ENCODE results near the gene VEPH1. TPM values are rescaled to one million over a fixed set of nuclear protein-coding genes. Genes with fewer than 3 reads are reported as not detected.

Gene VEPH1
- total RNA-seq, 5 donors from 2014 or later (not counting 1 experiment from before 2014, with no cell fraction given): 0.33 to 0.67 (median 0.35) TPM; not detected in 2

- Mint-ChIP-seq H3K27me3 (peaks cover 4 to 9% of the 10 kb centered on the region in 2 donors), H3K4me1 (no peaks in the 10 kb centered on the region), H3K9me3 (no peaks in the 10 kb centered on the region), H3K4me3 (no peak overlapping the region), H3K36me3 (no peaks in the 10 kb centered on the region), H3K27ac (no peak overlapping the region)
- H3K4me3 ChIP-seq (ENCODE audit: control insufficient read depth in 1 of 2, extremely low read depth in 1 of 2, low read length in 1 of 2): no peak overlapping the region
- H3K36me3 ChIP-seq (ENCODE audit: control insufficient read depth in 2 of 2, extremely low read depth in 1 of 2, insufficient read depth in 1 of 2, low read length in 1 of 2): no peaks in the 10 kb centered on the region
- H3K4me1 ChIP-seq (ENCODE audit: control insufficient read depth in 1 of 2, extremely low read depth in 1 of 2, insufficient read depth in 2 of 2, low read length in 2 of 2): no peaks in the 10 kb centered on the region
- 100% methylated on average over 1 of the region's 3 CpGs for WGBS (ENCODE audit: insufficient coverage)
- H3K27ac ChIP-seq (ENCODE audit: low read length): no peak overlapping the region
- CTCF ChIA-PET: no interaction called here
- POLR2A ChIA-PET: no interaction called here
- DNase-seq (no peak), ATAC-seq (replicated peaks in 1 of 4) (no peak)
- no peaks in the 10 kb centered on the region for H3K27me3 ChIP-seq (replicated peaks in 1 of 2; ENCODE audit: control insufficient read depth in 2 of 2, extremely low read depth in 1 of 2, insufficient read depth in 2 of 2, low read length in 1 of 2)
- no peaks in the 10 kb centered on the region for H3K9me3 ChIP-seq
Measured at GRCh38 chr3:157407769-157408168, 95.4 kb downstream of the VEPH1 start.

DNA sequence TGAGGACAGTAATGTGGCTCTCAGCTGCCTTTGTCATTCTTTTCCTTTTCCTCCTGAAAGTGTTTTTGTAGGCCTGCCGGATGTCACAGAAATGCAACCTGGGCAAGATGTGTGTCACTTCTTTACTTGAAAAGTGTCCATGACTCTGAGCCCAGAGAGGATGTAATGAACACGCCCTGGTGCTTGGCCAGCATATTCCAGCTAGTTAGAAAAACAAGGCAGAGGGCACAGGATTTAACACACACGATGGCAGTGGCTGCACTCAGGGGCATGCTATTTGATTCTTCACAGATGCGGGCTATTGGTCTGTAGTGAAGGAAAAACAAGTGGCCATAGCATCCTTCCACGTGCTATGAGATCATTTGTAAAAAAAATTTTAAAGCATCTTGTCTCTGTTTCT is 96.8 kb downstream of the VEPH1 start:
- no peak overlapping the region for H3K4me3 ChIP-seq (ENCODE audit: control insufficient read depth in 1 of 2, extremely low read depth in 1 of 2, low read length in 1 of 2)
- H3K9me3 Mint-ChIP-seq: no peaks in the 10 kb centered on the region
- H3K4me1 Mint-ChIP-seq: no peaks in the 10 kb centered on the region
- H3K9me3 ChIP-seq: no peaks in the 10 kb centered on the region
- DNase-seq: no peak
- CTCF ChIA-PET: no interaction called here
- H3K27ac Mint-ChIP-seq: no peak overlapping the region
- POLR2A ChIA-PET: no interaction called here
- H3K27ac ChIP-seq (ENCODE audit: low read length): no peak overlapping the region
- peaks cover 4 to 9% of the 10 kb centered on the region in 2 donors for H3K27me3 Mint-ChIP-seq
- no peak for ATAC-seq (replicated peaks in 1 of 4)
- H3K27me3 ChIP-seq (replicated peaks in 1 of 2; ENCODE audit: control insufficient read depth in 2 of 2, extremely low read depth in 1 of 2, insufficient read depth in 2 of 2, low read length in 1 of 2): no peaks in the 10 kb centered on the region
- no peak overlapping the region for H3K4me3 Mint-ChIP-seq
- WGBS (ENCODE audit: insufficient coverage): 60% methylated on average over 3 of the region's 5 CpGs
- no peaks in the 10 kb centered on the region for H3K36me3 Mint-ChIP-seq
- no peaks in the 10 kb centered on the region for H3K36me3 ChIP-seq (ENCODE audit: control insufficient read depth in 2 of 2, extremely low read depth in 1 of 2, insufficient read depth in 1 of 2, low read length in 1 of 2)
- no peaks in the 10 kb centered on the region for H3K4me1 ChIP-seq (ENCODE audit: control insufficient read depth in 1 of 2, extremely low read depth in 1 of 2, insufficient read depth in 2 of 2, low read length in 2 of 2)

GRCh38 chr3:157405457-157405856 is 97.8 kb downstream of the VEPH1 start:
- Histone ChIP-seq H3K36me3 (ENCODE audit: control insufficient read depth in 2 of 2, extremely low read depth in 1 of 2, insufficient read depth in 1 of 2, low read length in 1 of 2) (no peaks in the 10 kb centered on the region), H3K27me3 (replicated peaks in 1 of 2; ENCODE audit: control insufficient read depth in 2 of 2, extremely low read depth in 1 of 2, insufficient read depth in 2 of 2, low read length in 1 of 2) (no peaks in the 10 kb centered on the region), H3K4me1 (ENCODE audit: control insufficient read depth in 1 of 2, extremely low read depth in 1 of 2, insufficient read depth in 2 of 2, low read length in 2 of 2) (no peaks in the 10 kb centered on the region), H3K4me3 (ENCODE audit: control insufficient read depth in 1 of 2, extremely low read depth in 1 of 2, low read length in 1 of 2) (no peak overlapping the region), H3K27ac (ENCODE audit: low read length) (no peak overlapping the region), H3K9me3 (no peaks in the 10 kb centered on the region)
- no peak for ATAC-seq (replicated peaks in 1 of 4)
- ChIA-PET POLR2A (no interaction called here), CTCF (no interaction called here)
- no peak for DNase-seq
- WGBS (ENCODE audit: insufficient coverage): 78% methylated on average over 2 of the region's 2 CpGs
- Mint-ChIP-seq H3K27ac (no peak overlapping the region), H3K4me3 (no peak overlapping the region), H3K4me1 (no peaks in the 10 kb centered on the region), H3K9me3 (no peaks in the 10 kb centered on the region), H3K27me3 (peaks cover 4 to 9% of the 10 kb centered on the region in 2 donors), H3K36me3 (no peaks in the 10 kb centered on the region)

- CTCF ChIA-PET: no interaction called here
- no peak for ATAC-seq (replicated peaks in 1 of 4)
- no peak overlapping the region for H3K27ac ChIP-seq (ENCODE audit: low read length)
Measured at GRCh38 chr3:157404381-157404780, 98.8 kb downstream of the VEPH1 start.

DNA sequence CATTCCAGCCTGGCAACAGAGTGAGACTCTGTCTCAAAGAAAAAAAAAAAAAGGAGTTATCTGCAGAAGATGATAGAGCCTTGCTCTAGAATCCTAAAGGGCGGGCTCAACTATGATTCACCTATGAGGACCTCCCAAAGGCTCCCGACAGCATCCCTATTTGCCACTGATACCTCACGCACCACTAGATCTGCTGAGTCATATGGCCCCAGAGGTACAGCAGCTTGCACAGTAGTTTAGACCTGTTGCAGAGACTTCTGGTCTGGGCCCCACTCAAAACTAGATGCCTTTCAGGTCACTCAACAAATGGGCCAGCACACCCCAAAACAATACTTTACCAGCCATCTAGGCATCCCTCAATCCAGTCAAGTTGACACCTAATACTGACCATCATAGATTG is 104.6 kb downstream of the VEPH1 start:
- Mint-ChIP-seq H3K36me3 (no peaks in the 10 kb centered on the region), H3K4me1 (no peaks in the 10 kb centered on the region), H3K9me3 (no peaks in the 10 kb centered on the region), H3K27ac (no peak overlapping the region), H3K27me3 (peaks cover 0 to 3% of the 10 kb centered on the region in 2 donors), H3K4me3 (no peak overlapping the region)
- Histone ChIP-seq H3K4me3 (ENCODE audit: control insufficient read depth in 1 of 2, extremely low read depth in 1 of 2, low read length in 1 of 2) (no peak overlapping the region), H3K27ac (ENCODE audit: low read length) (no peak overlapping the region), H3K9me3 (no peaks in the 10 kb centered on the region), H3K27me3 (replicated peaks in 1 of 2; ENCODE audit: control insufficient read depth in 2 of 2, extremely low read depth in 1 of 2, insufficient read depth in 2 of 2, low read length in 1 of 2) (no peaks in the 10 kb centered on the region), H3K36me3 (ENCODE audit: control insufficient read depth in 2 of 2, extremely low read depth in 1 of 2, insufficient read depth in 1 of 2, low read length in 1 of 2) (no peaks in the 10 kb centered on the region), H3K4me1 (ENCODE audit: control insufficient read depth in 1 of 2, extremely low read depth in 1 of 2, insufficient read depth in 2 of 2, low read length in 2 of 2) (no peaks in the 10 kb centered on the region)
- DNase-seq (no peak), ATAC-seq (replicated peaks in 1 of 4) (no peak)
- POLR2A ChIA-PET: no interaction called here
- CTCF ChIA-PET: no interaction called here
- 89% methylated on average over 3 of the region's 3 CpGs for WGBS (ENCODE audit: insufficient coverage)

More at GRCh38 chr3:157404381-157404780, 98.8 kb downstream of the VEPH1 start:
- Mint-ChIP-seq H3K27me3 (peaks cover 4 to 9% of the 10 kb centered on the region in 2 donors), H3K9me3 (no peaks in the 10 kb centered on the region), H3K4me1 (no peaks in the 10 kb centered on the region), H3K36me3 (no peaks in the 10 kb centered on the region), H3K27ac (no peak overlapping the region), H3K4me3 (no peak overlapping the region)
- no peak for DNase-seq
- H3K27me3 ChIP-seq (replicated peaks in 1 of 2; ENCODE audit: control insufficient read depth in 2 of 2, extremely low read depth in 1 of 2, insufficient read depth in 2 of 2, low read length in 1 of 2): no peaks in the 10 kb centered on the region
- no peaks in the 10 kb centered on the region for H3K9me3 ChIP-seq
- POLR2A ChIA-PET: interaction anchor here in 1 of 2 donors (0.7 kb wide), 1 partner anchor 516 kb away, joined by 3 read pairs; no protein-coding TSS in a partner anchor
- H3K4me3 ChIP-seq (ENCODE audit: control insufficient read depth in 1 of 2, extremely low read depth in 1 of 2, low read length in 1 of 2): no peak overlapping the region
- no peaks in the 10 kb centered on the region for H3K36me3 ChIP-seq (ENCODE audit: control insufficient read depth in 2 of 2, extremely low read depth in 1 of 2, insufficient read depth in 1 of 2, low read length in 1 of 2)
- H3K4me1 ChIP-seq (ENCODE audit: control insufficient read depth in 1 of 2, extremely low read depth in 1 of 2, insufficient read depth in 2 of 2, low read length in 2 of 2): no peaks in the 10 kb centered on the region
- no CpG with 5 or more reads among the region's 1 CpG for WGBS (ENCODE audit: insufficient coverage)

- H3K4me1 ChIP-seq (ENCODE audit: control insufficient read depth in 1 of 2, extremely low read depth in 1 of 2, insufficient read depth in 2 of 2, low read length in 2 of 2): no peaks in the 10 kb centered on the region
- no peaks in the 10 kb centered on the region for H3K9me3 ChIP-seq
- POLR2A ChIA-PET: no interaction called here
- peaks cover 0 to 3% of the 10 kb centered on the region in 2 donors for H3K27me3 Mint-ChIP-seq
- no peaks in the 10 kb centered on the region for H3K4me1 Mint-ChIP-seq
- peaks cover 3% of the 10 kb centered on the region for H3K36me3 Mint-ChIP-seq
- no peak overlapping the region for H3K4me3 ChIP-seq (ENCODE audit: control insufficient read depth in 1 of 2, extremely low read depth in 1 of 2, low read length in 1 of 2)
- H3K4me3 Mint-ChIP-seq: no peak overlapping the region
- WGBS (ENCODE audit: insufficient coverage): 43% methylated on average over 1 of the region's 1 CpG
- DNase-seq (no peak), ATAC-seq (replicated peaks in 1 of 4) (no peak)
- H3K27ac Mint-ChIP-seq: no peak overlapping the region
- CTCF ChIA-PET: no interaction called here
- no peaks in the 10 kb centered on the region for H3K27me3 ChIP-seq (replicated peaks in 1 of 2; ENCODE audit: control insufficient read depth in 2 of 2, extremely low read depth in 1 of 2, insufficient read depth in 2 of 2, low read length in 1 of 2)
- no peak overlapping the region for H3K27ac ChIP-seq (ENCODE audit: low read length)
- H3K9me3 Mint-ChIP-seq: peaks cover 3 to 9% (median 4%) of the 10 kb centered on the region in 3 donors
- H3K36me3 ChIP-seq (ENCODE audit: control insufficient read depth in 2 of 2, extremely low read depth in 1 of 2, insufficient read depth in 1 of 2, low read length in 1 of 2): no peaks in the 10 kb centered on the region
Measured at GRCh38 chr3:157394411-157394810, 108.8 kb downstream of the VEPH1 start.

GRCh38 chr3:157393113-157393512 is 110.1 kb downstream of the VEPH1 start:
- Histone ChIP-seq H3K9me3 (no peaks in the 10 kb centered on the region), H3K36me3 (ENCODE audit: control insufficient read depth in 2 of 2, extremely low read depth in 1 of 2, insufficient read depth in 1 of 2, low read length in 1 of 2) (no peaks in the 10 kb centered on the region), H3K4me1 (ENCODE audit: control insufficient read depth in 1 of 2, extremely low read depth in 1 of 2, insufficient read depth in 2 of 2, low read length in 2 of 2) (no peaks in the 10 kb centered on the region), H3K4me3 (ENCODE audit: control insufficient read depth in 1 of 2, extremely low read depth in 1 of 2, low read length in 1 of 2) (no peak overlapping the region), H3K27me3 (replicated peaks in 1 of 2; ENCODE audit: control insufficient read depth in 2 of 2, extremely low read depth in 1 of 2, insufficient read depth in 2 of 2, low read length in 1 of 2) (no peaks in the 10 kb centered on the region), H3K27ac (ENCODE audit: low read length) (no peak overlapping the region)
- POLR2A ChIA-PET: no interaction called here
- CTCF ChIA-PET: no interaction called here
- Mint-ChIP-seq H3K27ac (no peak overlapping the region), H3K4me3 (no peak overlapping the region), H3K27me3 (peaks cover 0 to 3% of the 10 kb centered on the region in 2 donors), H3K4me1 (no peaks in the 10 kb centered on the region), H3K9me3 (peaks cover 3 to 9% (median 4%) of the 10 kb centered on the region in 3 donors), H3K36me3 (peaks cover 3% of the 10 kb centered on the region)
- ATAC-seq (replicated peaks in 1 of 4) (no peak), DNase-seq (no peak)
